Prostate gland (tissue), 2 donors: ENCODE data around the gene UNK.

Experiments
- POLR2A ChIP-seq: fragments of 450-650 bp; IDR thresholded peaks from one replicate; pipeline ENCODE4 v1.6.1; 2016; ENCODE audit warnings: antibody characterized with exemption, mild to moderate bottlenecking
- TF ChIP-seq, protein P1 (sequence below), 4 experiments: fragments of 200-600 bp in 2 of 4; fragments of 450-650 bp in 2 of 4; sonication (generic) in 2 of 4; IDR thresholded peaks; 1 replicate in 3 of 4; 2 replicates in 1 of 4; pipeline ENCODE4 v1.5.1; 2016 to 2019; ENCODE audit warnings: antibody characterized with exemption in 4 of 4, mild to moderate bottlenecking in 2 of 4, moderate library complexity in 2 of 4

DNA sequence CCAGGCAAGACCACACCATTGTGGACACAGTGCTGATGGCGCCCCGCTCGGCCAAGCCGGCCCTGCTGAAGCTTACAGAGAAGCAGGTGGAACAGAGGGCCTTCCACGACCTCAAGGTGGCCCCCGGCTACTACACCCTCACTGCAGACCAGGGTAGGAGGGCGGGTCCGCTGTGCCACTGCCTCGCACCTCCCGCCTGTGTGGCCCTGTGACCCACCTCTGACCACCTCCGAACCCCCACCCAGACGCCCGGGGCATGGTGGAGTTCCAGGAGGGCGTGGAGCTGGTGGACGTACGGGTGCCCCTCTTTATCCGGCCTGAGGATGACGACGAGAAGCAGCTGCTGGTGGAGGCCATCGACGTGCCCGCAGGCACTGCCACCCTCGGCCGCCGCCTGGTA is 42.3 kb upstream of the UNK start:
- TF ChIP-seq, protein P1, sequence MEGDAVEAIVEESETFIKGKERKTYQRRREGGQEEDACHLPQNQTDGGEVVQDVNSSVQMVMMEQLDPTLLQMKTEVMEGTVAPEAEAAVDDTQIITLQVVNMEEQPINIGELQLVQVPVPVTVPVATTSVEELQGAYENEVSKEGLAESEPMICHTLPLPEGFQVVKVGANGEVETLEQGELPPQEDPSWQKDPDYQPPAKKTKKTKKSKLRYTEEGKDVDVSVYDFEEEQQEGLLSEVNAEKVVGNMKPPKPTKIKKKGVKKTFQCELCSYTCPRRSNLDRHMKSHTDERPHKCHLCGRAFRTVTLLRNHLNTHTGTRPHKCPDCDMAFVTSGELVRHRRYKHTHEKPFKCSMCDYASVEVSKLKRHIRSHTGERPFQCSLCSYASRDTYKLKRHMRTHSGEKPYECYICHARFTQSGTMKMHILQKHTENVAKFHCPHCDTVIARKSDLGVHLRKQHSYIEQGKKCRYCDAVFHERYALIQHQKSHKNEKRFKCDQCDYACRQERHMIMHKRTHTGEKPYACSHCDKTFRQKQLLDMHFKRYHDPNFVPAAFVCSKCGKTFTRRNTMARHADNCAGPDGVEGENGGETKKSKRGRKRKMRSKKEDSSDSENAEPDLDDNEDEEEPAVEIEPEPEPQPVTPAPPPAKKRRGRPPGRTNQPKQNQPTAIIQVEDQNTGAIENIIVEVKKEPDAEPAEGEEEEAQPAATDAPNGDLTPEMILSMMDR (IDR thresholded peaks at IDR 0.05) = no peak
- no peak for TF ChIP-seq POLR2A
